Epithelial cell of esophagus (primary cell): ENCODE data around the gene TMEM131.

Source experiments
- DNase-seq: peaks from one replicate; pipeline ENCODE4 v3.0.0; 2010; ENCODE audit warnings: low read depth
- H3K4me3 ChIP-seq: 2 replicates; pipeline ENCODE4 v1.5.1; 2011; ENCODE audit warnings: mild to moderate bottlenecking, low read length, control low read depth
- CTCF ChIP-seq: IDR thresholded peaks from 2 replicates; pipeline ENCODE4 v1.5.1; 2011; ENCODE audit warnings: low read depth, mild to moderate bottlenecking, low read length, control low read depth, inconsistent platforms; ENCODE audit not compliant: insufficient read depth; ENCODE audit errors: missing control alignments

TMEM131 gene

GRCh38 chr2:97750017-97750416 lies 245.7 kb downstream of the TMEM131 start:
- no peak overlapping the region for H3K4me3 ChIP-seq
- DNase-seq: no peak
- no peak for TF ChIP-seq CTCF

GRCh38 chr2:97749581-97749980 lies 246.2 kb downstream of the TMEM131 start:
- no peak for TF ChIP-seq CTCF
- no peak for DNase-seq

GRCh38 chr2:97747716-97748115 lies 248.0 kb downstream of the TMEM131 start:
- no peak for DNase-seq
- TF ChIP-seq CTCF: no peak

More at GRCh38 chr2:97749581-97749980, 246.2 kb downstream of the TMEM131 start:
- H3K4me3 ChIP-seq: no peak overlapping the region

GRCh38 chr2:97747285-97747684 lies 248.5 kb downstream of the TMEM131 start:
- H3K4me3 ChIP-seq: no peak overlapping the region
- no peak for DNase-seq
- TF ChIP-seq CTCF: no peak

More at GRCh38 chr2:97747716-97748115, 248.0 kb downstream of the TMEM131 start:
- H3K4me3 ChIP-seq: no peak overlapping the region

- TF ChIP-seq CTCF: no peak
- DNase-seq: no peak
- no peak overlapping the region for H3K4me3 ChIP-seq
These were observed 250.1 kb downstream of the TMEM131 start for GRCh38 chr2:97745474-97746174.

- TF ChIP-seq CTCF: no peak
- DNase-seq: no peak
- no peak overlapping the region for H3K4me3 ChIP-seq
These were observed 251.8 kb downstream of the TMEM131 start for GRCh38 chr2:97743913-97744312.

- no peak for DNase-seq
- H3K4me3 ChIP-seq: no peak overlapping the region
- TF ChIP-seq CTCF: no peak
These were observed 253.3 kb downstream of the TMEM131 start for GRCh38 chr2:97742381-97742847.
